ENCODE data around the gene RYR2.

DNA sequence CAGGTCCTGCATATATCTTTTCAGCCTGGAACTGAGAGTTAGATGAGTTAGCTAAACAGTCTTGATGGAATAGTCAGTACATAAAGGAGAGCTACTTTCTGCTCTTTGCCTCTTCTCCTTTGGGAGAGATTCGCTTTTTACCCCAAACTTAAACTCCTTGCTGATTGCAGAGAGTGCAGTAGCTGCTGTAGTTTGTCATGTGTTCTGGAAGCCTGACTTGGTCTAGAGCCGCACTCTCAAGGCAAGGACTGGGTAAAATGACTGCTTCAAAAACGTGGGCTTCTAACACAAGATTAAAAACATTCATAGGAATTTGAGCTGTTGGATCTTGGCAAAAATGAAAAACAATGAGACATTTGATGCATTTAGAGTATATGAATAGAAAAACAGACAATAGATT, 351.6 kb downstream of the RYR2 start:
- no peak for TF ChIP-seq MAX (IDR thresholded peaks at IDR 0.05; ENCODE audit: low read depth)
- TF ChIP-seq, protein P1, sequence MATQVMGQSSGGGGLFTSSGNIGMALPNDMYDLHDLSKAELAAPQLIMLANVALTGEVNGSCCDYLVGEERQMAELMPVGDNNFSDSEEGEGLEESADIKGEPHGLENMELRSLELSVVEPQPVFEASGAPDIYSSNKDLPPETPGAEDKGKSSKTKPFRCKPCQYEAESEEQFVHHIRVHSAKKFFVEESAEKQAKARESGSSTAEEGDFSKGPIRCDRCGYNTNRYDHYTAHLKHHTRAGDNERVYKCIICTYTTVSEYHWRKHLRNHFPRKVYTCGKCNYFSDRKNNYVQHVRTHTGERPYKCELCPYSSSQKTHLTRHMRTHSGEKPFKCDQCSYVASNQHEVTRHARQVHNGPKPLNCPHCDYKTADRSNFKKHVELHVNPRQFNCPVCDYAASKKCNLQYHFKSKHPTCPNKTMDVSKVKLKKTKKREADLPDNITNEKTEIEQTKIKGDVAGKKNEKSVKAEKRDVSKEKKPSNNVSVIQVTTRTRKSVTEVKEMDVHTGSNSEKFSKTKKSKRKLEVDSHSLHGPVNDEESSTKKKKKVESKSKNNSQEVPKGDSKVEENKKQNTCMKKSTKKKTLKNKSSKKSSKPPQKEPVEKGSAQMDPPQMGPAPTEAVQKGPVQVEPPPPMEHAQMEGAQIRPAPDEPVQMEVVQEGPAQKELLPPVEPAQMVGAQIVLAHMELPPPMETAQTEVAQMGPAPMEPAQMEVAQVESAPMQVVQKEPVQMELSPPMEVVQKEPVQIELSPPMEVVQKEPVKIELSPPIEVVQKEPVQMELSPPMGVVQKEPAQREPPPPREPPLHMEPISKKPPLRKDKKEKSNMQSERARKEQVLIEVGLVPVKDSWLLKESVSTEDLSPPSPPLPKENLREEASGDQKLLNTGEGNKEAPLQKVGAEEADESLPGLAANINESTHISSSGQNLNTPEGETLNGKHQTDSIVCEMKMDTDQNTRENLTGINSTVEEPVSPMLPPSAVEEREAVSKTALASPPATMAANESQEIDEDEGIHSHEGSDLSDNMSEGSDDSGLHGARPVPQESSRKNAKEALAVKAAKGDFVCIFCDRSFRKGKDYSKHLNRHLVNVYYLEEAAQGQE (IDR thresholded peaks at IDR 0.05; ENCODE audit: low read depth, low read length), result no peak
- TF ChIP-seq, protein P2, sequence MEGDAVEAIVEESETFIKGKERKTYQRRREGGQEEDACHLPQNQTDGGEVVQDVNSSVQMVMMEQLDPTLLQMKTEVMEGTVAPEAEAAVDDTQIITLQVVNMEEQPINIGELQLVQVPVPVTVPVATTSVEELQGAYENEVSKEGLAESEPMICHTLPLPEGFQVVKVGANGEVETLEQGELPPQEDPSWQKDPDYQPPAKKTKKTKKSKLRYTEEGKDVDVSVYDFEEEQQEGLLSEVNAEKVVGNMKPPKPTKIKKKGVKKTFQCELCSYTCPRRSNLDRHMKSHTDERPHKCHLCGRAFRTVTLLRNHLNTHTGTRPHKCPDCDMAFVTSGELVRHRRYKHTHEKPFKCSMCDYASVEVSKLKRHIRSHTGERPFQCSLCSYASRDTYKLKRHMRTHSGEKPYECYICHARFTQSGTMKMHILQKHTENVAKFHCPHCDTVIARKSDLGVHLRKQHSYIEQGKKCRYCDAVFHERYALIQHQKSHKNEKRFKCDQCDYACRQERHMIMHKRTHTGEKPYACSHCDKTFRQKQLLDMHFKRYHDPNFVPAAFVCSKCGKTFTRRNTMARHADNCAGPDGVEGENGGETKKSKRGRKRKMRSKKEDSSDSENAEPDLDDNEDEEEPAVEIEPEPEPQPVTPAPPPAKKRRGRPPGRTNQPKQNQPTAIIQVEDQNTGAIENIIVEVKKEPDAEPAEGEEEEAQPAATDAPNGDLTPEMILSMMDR (IDR thresholded peaks at IDR 0.05), result no peak

Data from SK-N-SH (cell line).